Activated T-cell treated with anti-CD3 and anti-CD28 coated beads, Interleukin-2, amount 50 U/mL, for 4 hours (primary cell): ENCODE measurements around the gene PCDHGB1. TPM values are rescaled to one million over a fixed set of nuclear protein-coding genes. Genes with fewer than 3 reads are reported as not detected.
"Not testable (repeated sequence)": the region's sequence is repeated elsewhere in the genome, so short reads cannot be mapped to it uniquely, and the experiment has no call there.

Experiments used
- ATAC-seq, 2 donors: fragments of 200-7000 bp; cut with Tn5 transposase; one replicate each; pipeline ENCODE4 v1.10.0; 2021
- DNase-seq: peaks from one replicate; pipeline ENCODE4 v3.0.0-alpha.2; 2020
- H3K27me3 Mint-ChIP-seq: one replicate; pipeline ENCODE4 v1.8.0; 2021; ENCODE audit warnings: low read depth, mixed read lengths
- H3K36me3 Mint-ChIP-seq: one replicate; pipeline ENCODE4 v1.8.0; 2022; ENCODE audit warnings: mixed read lengths; ENCODE audit not compliant: insufficient read depth
- H3K4me1 Mint-ChIP-seq: one replicate; pipeline ENCODE4 v1.8.0; 2021; ENCODE audit warnings: low read depth, mixed read lengths
- H3K4me3 Mint-ChIP-seq: one replicate; pipeline ENCODE4 v1.8.0; 2021; ENCODE audit warnings: mild to moderate bottlenecking, moderate library complexity, mixed read lengths
- H3K9me3 Mint-ChIP-seq: one replicate; pipeline ENCODE4 v1.8.0; 2021; ENCODE audit warnings: mixed read lengths
- total RNA-seq, 3 donors: library from RNA; stranded (reverse); gene quantifications; one replicate each; pipeline ENCODE4 v1.2.1, GENCODE V29; 2021

Gene PCDHGB1
- total RNA-seq, result under 1 TPM in 1 of 3 donors, not detected in 2; 0.13 TPM

DNA sequence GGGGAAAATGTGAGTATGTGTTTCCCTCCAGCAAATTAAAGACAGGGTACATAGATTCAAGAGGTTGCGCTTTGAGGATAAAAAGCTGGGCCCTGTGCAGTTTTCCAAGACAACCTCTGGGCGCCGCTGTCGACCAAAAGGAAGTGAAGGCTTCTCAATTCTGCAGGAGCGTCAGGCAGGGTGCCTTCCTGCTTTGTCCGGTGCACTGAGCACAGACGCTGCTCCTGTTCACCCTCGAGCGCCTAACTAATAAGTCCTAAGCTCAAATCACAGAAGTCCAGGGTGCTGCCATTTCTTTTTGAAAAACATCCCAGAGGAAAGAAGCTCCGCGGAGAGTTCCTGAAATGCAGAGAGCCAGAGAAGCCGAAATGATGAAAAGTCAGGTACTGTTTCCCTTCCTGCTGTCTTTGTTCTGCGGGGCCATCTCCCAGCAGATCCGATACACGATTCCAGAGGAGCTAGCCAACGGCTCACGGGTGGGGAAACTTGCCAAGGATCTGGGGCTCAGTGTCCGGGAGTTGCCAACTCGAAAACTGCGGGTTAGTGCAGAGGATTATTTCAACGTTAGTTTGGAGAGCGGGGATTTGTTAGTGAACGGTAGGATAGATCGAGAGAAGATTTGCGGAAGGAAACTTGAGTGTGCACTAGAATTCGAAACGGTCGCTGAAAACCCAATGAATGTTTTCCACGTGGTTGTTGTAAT, at the start of gene PCDHGB1:
PCDHGB1 (plus strand) TSS at position 183 of the 703 bp plus-strand sequence; CDS start at position 345, 162 bp downstream.
- H3K9me3 Mint-ChIP-seq, result peaks cover 27% of the 10 kb centered on the region
- no peak for ATAC-seq
- H3K4me3 Mint-ChIP-seq, result peak within 1 kb of the TSS; percentile 64
- peaks cover 71% of the 10 kb centered on the region for H3K27me3 Mint-ChIP-seq
- H3K4me1 Mint-ChIP-seq, result no peaks in the 10 kb centered on the region
- H3K36me3 Mint-ChIP-seq, result peaks cover 4% of the 10 kb centered on the region
- no peak for DNase-seq

DNA sequence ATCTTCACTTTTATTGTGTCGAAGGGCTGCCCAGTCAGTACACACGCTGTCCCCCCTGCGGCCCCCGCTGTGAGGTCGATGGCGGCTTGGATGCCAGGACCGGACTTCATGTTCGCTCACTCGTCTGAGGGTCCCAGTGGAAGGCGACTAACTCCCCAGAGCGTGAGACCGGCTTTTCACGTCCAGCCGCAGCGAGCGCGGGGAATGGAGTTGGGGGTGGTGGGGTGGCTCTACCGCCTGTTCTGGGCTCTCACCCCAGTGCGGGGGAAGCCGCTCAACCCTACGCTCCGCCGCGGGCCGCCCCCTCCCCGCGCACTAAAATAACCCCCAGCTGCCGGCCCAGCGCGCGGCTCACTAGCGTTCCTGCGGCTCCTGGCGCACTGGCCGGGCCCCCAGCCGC, 46.1 kb upstream of the PCDHGB1 start, which contains the start of gene SLC25A2:
SLC25A2 (minus strand) TSS at position 294 of the 400 bp plus-strand sequence; CDS start at position 110, 184 bp downstream.
- Mint-ChIP-seq H3K36me3 (peaks cover 22% of the 10 kb centered on the region), H3K9me3 (peaks cover 45% of the 10 kb centered on the region), H3K27me3 (no peaks in the 10 kb centered on the region), H3K4me3 (no peak within 1 kb of the TSS), H3K4me1 (no peaks in the 10 kb centered on the region)
- ATAC-seq, result no peak
- DNase-seq, result no peak

- DNase-seq, result no peak
- ATAC-seq, result no peak
- H3K9me3 Mint-ChIP-seq, result peaks cover 53% of the 10 kb centered on the region
- H3K36me3 Mint-ChIP-seq, result peaks cover 21% of the 10 kb centered on the region
- H3K4me1 Mint-ChIP-seq, result no peaks in the 10 kb centered on the region
- no peak overlapping the region for H3K4me3 Mint-ChIP-seq
- H3K27me3 Mint-ChIP-seq, result no peaks in the 10 kb centered on the region
These were observed 43.3 kb upstream of the PCDHGB1 start for GRCh38 chr5:141306630-141307029.

- Mint-ChIP-seq H3K4me1 (peaks cover 9% of the 10 kb centered on the region), H3K36me3 (peaks cover 44% of the 10 kb centered on the region), H3K9me3 (peaks cover 58% of the 10 kb centered on the region), H3K27me3 (no peaks in the 10 kb centered on the region), H3K4me3 (no peak overlapping the region)
- DNase-seq (no peak), ATAC-seq (no peak)
These were observed 36.2 kb upstream of the PCDHGB1 start for GRCh38 chr5:141313711-141314110.

DNA sequence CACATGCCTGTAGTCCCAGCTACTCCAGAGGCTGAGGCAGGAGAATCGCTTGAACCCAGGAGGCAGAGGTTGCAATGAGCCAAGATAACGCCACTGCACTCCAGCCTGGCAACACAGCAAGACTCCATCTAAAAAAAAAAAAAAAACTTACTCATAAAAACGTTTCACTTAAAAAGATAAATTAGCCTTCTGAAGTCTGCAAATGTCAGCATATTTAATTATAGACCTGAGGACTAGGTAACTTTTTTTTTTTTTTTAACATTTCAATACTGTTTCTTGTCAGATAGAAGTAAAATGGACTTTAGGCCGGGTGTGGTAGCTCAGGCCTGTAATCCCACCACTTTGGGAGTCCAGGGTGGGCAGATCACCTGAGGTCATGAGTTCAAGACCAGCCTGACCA, 32.9 kb upstream of the PCDHGB1 start:
- ATAC-seq, H3K27me3 Mint-ChIP-seq, DNase-seq, H3K4me3 Mint-ChIP-seq: not testable (repeated sequence)
- Mint-ChIP-seq H3K9me3 (peaks cover 61% of the 10 kb centered on the region), H3K4me1 (peaks cover 28% of the 10 kb centered on the region), H3K36me3 (peaks cover 59% of the 10 kb centered on the region)

DNA sequence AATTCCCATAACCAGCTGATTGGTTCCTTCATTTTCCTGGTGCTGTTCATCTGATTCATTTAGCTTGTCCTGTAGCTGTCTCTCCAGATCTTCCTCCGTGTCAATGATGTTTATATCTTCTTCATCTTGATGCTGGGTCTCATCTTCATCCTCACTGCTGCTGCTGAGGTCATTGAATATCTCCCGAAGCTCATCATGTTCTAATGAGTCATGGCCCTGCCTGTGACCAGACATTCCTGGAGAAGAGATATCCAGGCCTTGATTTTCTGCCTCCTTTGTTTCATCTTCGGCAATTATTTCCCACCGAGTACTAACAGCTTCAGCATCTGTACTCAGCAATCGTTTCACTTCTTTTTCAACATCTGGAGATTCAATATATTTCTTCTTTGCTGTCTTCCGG, 30.7 kb upstream of the PCDHGB1 start:
- ATAC-seq, result no peak
- no peak for DNase-seq
- peaks cover 28% of the 10 kb centered on the region for H3K4me1 Mint-ChIP-seq
- peaks cover 2% of the 10 kb centered on the region for H3K27me3 Mint-ChIP-seq
- peak overlapping the region; percentile 98 for H3K4me3 Mint-ChIP-seq
- peaks cover 52% of the 10 kb centered on the region for H3K9me3 Mint-ChIP-seq
- H3K36me3 Mint-ChIP-seq, result peaks cover 47% of the 10 kb centered on the region

GRCh38 chr5:141319699-141320098, 30.2 kb upstream of the PCDHGB1 start:
- DNase-seq (no peak), ATAC-seq (no peak)
- peaks cover 3% of the 10 kb centered on the region for H3K27me3 Mint-ChIP-seq
- H3K4me3 Mint-ChIP-seq, result peak overlapping the region; percentile 98
- H3K36me3 Mint-ChIP-seq, result peaks cover 45% of the 10 kb centered on the region
- peaks cover 28% of the 10 kb centered on the region for H3K4me1 Mint-ChIP-seq
- peaks cover 47% of the 10 kb centered on the region for H3K9me3 Mint-ChIP-seq

- H3K9me3 Mint-ChIP-seq, result peaks cover 39% of the 10 kb centered on the region
- H3K4me3 Mint-ChIP-seq, result peak within 1 kb of the TSS; percentile 98
- H3K36me3 Mint-ChIP-seq, result peaks cover 37% of the 10 kb centered on the region
- ATAC-seq, result peak; percentile 96 to 98
- peaks cover 27% of the 10 kb centered on the region for H3K4me1 Mint-ChIP-seq
- peaks cover 3% of the 10 kb centered on the region for H3K27me3 Mint-ChIP-seq
- peak; percentile 89 for DNase-seq
These were observed 29.4 kb upstream of the PCDHGB1 start, which contains the start of gene TAF7 for GRCh38 chr5:141320225-141321169. Gene TAF7, minus strand, starts transcription at chr5:141320784. Its CDS starts 740 bp downstream, at chr5:141320044.

DNA sequence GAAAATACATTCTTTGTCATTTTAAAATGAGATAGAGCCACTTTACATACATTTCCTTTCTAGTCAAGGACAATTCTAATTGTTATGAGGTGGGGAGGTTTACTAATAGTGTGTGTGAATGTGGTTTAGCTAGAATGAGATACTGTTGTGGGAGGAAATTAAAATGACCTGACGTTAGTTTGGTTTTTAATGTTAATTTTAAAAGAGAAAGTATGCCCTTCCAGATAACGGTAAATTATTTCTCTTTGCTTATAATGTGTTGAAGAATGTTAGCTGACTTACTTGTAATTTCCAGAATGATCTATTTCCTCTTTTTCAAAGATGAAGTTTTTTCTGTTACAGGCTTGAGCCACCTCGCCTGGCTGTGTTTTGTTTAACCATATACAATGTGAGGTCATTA, 27.6 kb upstream of the PCDHGB1 start:
- peaks cover 30% of the 10 kb centered on the region for H3K36me3 Mint-ChIP-seq
- no peak for ATAC-seq

GRCh38 chr5:141326088-141326854, 23.6 kb upstream of the PCDHGB1 start:
- Mint-ChIP-seq H3K36me3 (peaks cover 2% of the 10 kb centered on the region), H3K4me3 (peak overlapping the region; percentile 90), H3K4me1 (peaks cover 2% of the 10 kb centered on the region), H3K9me3 (peaks cover 12% of the 10 kb centered on the region), H3K27me3 (peaks cover 41% of the 10 kb centered on the region)
- DNase-seq, result peak; percentile 60
- peak; percentile 95 to 99 for ATAC-seq

More for the DNA sequence above, 27.6 kb upstream of the PCDHGB1 start:
- H3K9me3 Mint-ChIP-seq, result peaks cover 35% of the 10 kb centered on the region
- peaks cover 26% of the 10 kb centered on the region for H3K4me1 Mint-ChIP-seq
- H3K4me3 Mint-ChIP-seq, result no peak overlapping the region
- DNase-seq, result no peak
- H3K27me3 Mint-ChIP-seq, result peaks cover 13% of the 10 kb centered on the region

- Mint-ChIP-seq H3K27me3 (peaks cover 55% of the 10 kb centered on the region), H3K4me1 (peaks cover 2% of the 10 kb centered on the region), H3K36me3 (peaks cover 2% of the 10 kb centered on the region), H3K4me3 (no peak overlapping the region), H3K9me3 (peaks cover 11% of the 10 kb centered on the region)
- no peak for DNase-seq
- ATAC-seq, result no peak
These were observed 21.7 kb upstream of the PCDHGB1 start for GRCh38 chr5:141328231-141328630.

GRCh38 chr5:141330299-141331080, 19.4 kb upstream of the PCDHGB1 start, which contains the start of gene PCDHGA1:
Gene PCDHGA1, plus strand, starts transcription at chr5:141330514.
- ATAC-seq (no peak), DNase-seq (no peak)
- no peak within 1 kb of the TSS for H3K4me3 Mint-ChIP-seq
- peaks cover 27% of the 10 kb centered on the region for H3K9me3 Mint-ChIP-seq
- peaks cover 70% of the 10 kb centered on the region for H3K27me3 Mint-ChIP-seq
- H3K4me1 Mint-ChIP-seq, result peaks cover 2% of the 10 kb centered on the region
- peaks cover 2% of the 10 kb centered on the region for H3K36me3 Mint-ChIP-seq

GRCh38 chr5:141332571-141332970, 17.3 kb upstream of the PCDHGB1 start:
- not testable (repeated sequence) for H3K4me3 Mint-ChIP-seq, ATAC-seq, DNase-seq, H3K36me3 Mint-ChIP-seq, H3K4me1 Mint-ChIP-seq
- peaks cover 44% of the 10 kb centered on the region for H3K9me3 Mint-ChIP-seq
- H3K27me3 Mint-ChIP-seq, result peaks cover 74% of the 10 kb centered on the region
